GM12878 (cell line): ENCODE data around the gene TNIP3.

Source experiments
- TF ChIP-seq, protein P1 (sequence below): fragments of 450-650 bp; IDR thresholded peaks from 2 replicates; pipeline ENCODE4 v1.6.1; 2017; ENCODE audit warnings: mild to moderate bottlenecking, moderate library complexity
- TF ChIP-seq, protein P2 (sequence below): IDR thresholded peaks from 2 replicates; pipeline ENCODE4 v1.6.1; 2012; ENCODE audit warnings: low read depth, low read length, improper control_type of control experiment

DNA sequence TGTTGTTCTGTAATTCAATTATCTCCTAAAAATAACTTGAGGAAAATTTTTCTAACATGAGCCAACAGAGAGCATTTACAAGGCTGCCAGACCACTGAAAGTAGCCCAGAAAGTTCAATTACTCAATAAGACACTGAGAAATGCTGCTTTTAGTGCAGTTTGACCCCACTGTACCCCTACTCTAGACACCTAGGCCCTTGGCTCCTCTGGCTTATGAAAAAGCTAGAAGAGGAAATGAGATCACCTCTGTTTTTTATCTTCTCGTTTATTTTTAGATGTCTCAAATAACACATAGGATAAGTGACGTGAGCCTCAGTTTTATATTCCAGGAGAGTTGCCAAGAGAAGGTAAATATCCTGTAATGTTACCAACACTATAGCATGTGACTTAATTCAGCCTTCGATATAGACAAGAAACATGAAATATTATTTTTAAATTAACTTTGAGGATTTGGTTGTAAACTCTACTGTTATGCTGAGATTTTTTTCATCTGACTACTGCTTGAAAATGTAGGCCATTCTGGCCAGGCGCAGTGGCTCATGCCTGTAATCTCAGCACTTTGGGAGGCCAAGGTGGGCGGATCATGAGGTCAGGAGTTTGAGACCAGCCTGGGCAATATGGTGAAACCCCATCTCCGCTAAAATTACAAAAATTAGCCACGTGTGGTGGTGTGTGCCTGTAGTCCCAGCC lies 24.4 kb downstream of the TNIP3 start:
- TF ChIP-seq, protein P1, sequence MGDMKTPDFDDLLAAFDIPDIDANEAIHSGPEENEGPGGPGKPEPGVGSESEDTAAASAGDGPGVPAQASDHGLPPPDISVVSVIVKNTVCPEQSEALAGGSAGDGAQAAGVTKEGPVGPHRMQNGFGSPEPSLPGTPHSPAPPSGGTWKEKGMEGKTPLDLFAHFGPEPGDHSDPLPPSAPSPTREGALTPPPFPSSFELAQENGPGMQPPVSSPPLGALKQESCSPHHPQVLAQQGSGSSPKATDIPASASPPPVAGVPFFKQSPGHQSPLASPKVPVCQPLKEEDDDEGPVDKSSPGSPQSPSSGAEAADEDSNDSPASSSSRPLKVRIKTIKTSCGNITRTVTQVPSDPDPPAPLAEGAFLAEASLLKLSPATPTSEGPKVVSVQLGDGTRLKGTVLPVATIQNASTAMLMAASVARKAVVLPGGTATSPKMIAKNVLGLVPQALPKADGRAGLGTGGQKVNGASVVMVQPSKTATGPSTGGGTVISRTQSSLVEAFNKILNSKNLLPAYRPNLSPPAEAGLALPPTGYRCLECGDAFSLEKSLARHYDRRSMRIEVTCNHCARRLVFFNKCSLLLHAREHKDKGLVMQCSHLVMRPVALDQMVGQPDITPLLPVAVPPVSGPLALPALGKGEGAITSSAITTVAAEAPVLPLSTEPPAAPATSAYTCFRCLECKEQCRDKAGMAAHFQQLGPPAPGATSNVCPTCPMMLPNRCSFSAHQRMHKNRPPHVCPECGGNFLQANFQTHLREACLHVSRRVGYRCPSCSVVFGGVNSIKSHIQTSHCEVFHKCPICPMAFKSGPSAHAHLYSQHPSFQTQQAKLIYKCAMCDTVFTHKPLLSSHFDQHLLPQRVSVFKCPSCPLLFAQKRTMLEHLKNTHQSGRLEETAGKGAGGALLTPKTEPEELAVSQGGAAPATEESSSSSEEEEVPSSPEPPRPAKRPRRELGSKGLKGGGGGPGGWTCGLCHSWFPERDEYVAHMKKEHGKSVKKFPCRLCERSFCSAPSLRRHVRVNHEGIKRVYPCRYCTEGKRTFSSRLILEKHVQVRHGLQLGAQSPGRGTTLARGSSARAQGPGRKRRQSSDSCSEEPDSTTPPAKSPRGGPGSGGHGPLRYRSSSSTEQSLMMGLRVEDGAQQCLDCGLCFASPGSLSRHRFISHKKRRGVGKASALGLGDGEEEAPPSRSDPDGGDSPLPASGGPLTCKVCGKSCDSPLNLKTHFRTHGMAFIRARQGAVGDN = no peak
- TF ChIP-seq, protein P2, sequence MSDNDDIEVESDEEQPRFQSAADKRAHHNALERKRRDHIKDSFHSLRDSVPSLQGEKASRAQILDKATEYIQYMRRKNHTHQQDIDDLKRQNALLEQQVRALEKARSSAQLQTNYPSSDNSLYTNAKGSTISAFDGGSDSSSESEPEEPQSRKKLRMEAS = no peak
